Heart right ventricle (tissue), 16 donors: ENCODE data around the gene CEP135. TPM values are rescaled to one million over a fixed set of nuclear protein-coding genes. Genes with fewer than 3 reads are reported as not detected.

Experiments
- ATAC-seq, 8 donors: fragments of 200-7000 bp; cut with Tn5 transposase; one replicate each; pipeline ENCODE4 v1.9.1; 2020; ENCODE audit warnings: mild to moderate bottlenecking in 8 of 8, moderate library complexity in 8 of 8, moderate number of reproducible peaks in 1 of 8
- DNase-seq, 2 donors: peaks; one replicate each; pipeline ENCODE4 v3.0.0-alpha.2; 2020
- H3K27ac ChIP-seq, 10 donors: fragments of 200-600 bp; sonication (generic) in 2 of 10; one replicate each; pipeline versions ENCODE4 v1.5.0 to v1.8.0; 2020 to 2022; ENCODE audit warnings: mild to moderate bottlenecking in 3 of 10
- H3K27me3 ChIP-seq, 7 donors: fragments of 200-600 bp; one replicate each; pipeline ENCODE4 v1.8.0; 2021 to 2022; ENCODE audit warnings: mild to moderate bottlenecking in 2 of 7
- H3K36me3 ChIP-seq, 9 donors: fragments of 200-600 bp; sonication (generic) in 1 of 9; one replicate each; pipeline versions ENCODE4 v1.5.0 to v1.8.0; 2020 to 2022; ENCODE audit warnings: mild to moderate bottlenecking in 2 of 9
- H3K4me1 ChIP-seq, 9 donors: fragments of 200-600 bp; sonication (generic) in 1 of 9; one replicate each; pipeline versions ENCODE4 v1.5.0 to v1.8.0; 2020 to 2022; ENCODE audit warnings: mild to moderate bottlenecking in 4 of 9
- H3K4me3 ChIP-seq, 10 donors: fragments of 200-600 bp; sonication (generic) in 2 of 10; one replicate each; pipeline versions ENCODE4 v1.5.0 to v1.8.0; 2020 to 2022; ENCODE audit warnings: mild to moderate bottlenecking in 7 of 10, moderate library complexity in 2 of 10
- H3K9me3 ChIP-seq, 11 donors: fragments of 200-600 bp in 10 of 11; sonication (generic) in 2 of 11; one replicate each; pipeline versions ENCODE4 v1.5.0 to v1.8.0; 2013 to 2022; ENCODE audit warnings: mild to moderate bottlenecking in 2 of 11, control low read depth in 1 of 11, moderate library complexity in 1 of 11
- WGBS, 2 donors: extraction: QIAGEN DNeasy Blood & Tissue Kit; methylation state at CpG; one replicate each; pipeline ENCODE4 v1.1.7; 2013; ENCODE audit warnings: inconsistent platforms in 1 of 2; 5-methylcytosine and 5-hydroxymethylcytosine counted together
- intact Hi-C, 10 donors: fragments of 100-400 bp; cut with DNase I; formaldehyde crosslinking; loops; one replicate each; pipeline versions ENCODE4 v1.11.1 to v1.14.2; 2022
- polyA plus RNA-seq, 2 donors: library from polyadenylated mRNA; stranded (reverse); fragments of 200-250 nt; gene quantifications; one replicate each; pipeline ENCODE4 v1.2.3, GENCODE V29; 2013
- total RNA-seq, 10 donors: library from RNA; stranded (reverse); fragmentation: NEBNext Ultra II Directional in 3 of 10; extraction: Animal tissue kit (Norgen Biotek cat#: 25700) in 3 of 10; gene quantifications; one replicate each; pipeline versions ENCODE4 v1.2.1 to v1.2.4, GENCODE V29; 2021 to 2023
- TF ChIP-seq, protein P1 (sequence below), 9 donors: fragments of 200-600 bp; sonication (generic) in 2 of 9; IDR thresholded peaks; one replicate each; pipeline versions ENCODE4 v1.5.0 to v1.8.0; 2021 to 2022; ENCODE audit warnings: antibody characterized with exemption in 9 of 9, mild to moderate bottlenecking in 5 of 9, moderate library complexity in 1 of 9
- donor health status: Arrhythmogenic right ventricular cardiomyopathy.
- donor health status: ischemic (EF 13 %, LVEDD 7.1; RV severe dilation, severe dysfunction).
- donor health status: healthy with polysubstance abuse.
- donor health status: DM: no; HTN: yes; CAD: no.
- donor health status: DM: no; HTN: no; CAD: no.
- donor health status: ischemic (EF 25% LVEDD 6.9; RV normal size, moderate dysfunction).
- donor health status: ischemic (EF 25% LVEDD 5.7; RV mildly dilated, moderate dysfunction).
- donor health status: healthy.
- donor health status: DM: yes; HTN: yes; CAD: no.
- donor health status: Ischemic cardiomyopathy.
- donor health status: ischemic (EF 35%, LVEDD 5.7; RV mildly dilated, moderate dysfunction).
- donor health status: nonischemic (EF 11% LVEDD 7.7; RV severe dilation, severe dysfunction).
- donor health status: DM: yes; HTN: yes; CAD: no.
- donor health status: PGD.
- donor health status: ischemic (EF 29% LVEDD 5.4; RV normal size, mild dysfunction).
- donor health status: nonischemic (EF 23%, LVEDD 6.1; RV moderate dilation, normal function).

The CEP135 gene
- total and polyA plus RNA-seq, 12 donors = 0.90 to 4.0 (median 2.4) TPM

DNA sequence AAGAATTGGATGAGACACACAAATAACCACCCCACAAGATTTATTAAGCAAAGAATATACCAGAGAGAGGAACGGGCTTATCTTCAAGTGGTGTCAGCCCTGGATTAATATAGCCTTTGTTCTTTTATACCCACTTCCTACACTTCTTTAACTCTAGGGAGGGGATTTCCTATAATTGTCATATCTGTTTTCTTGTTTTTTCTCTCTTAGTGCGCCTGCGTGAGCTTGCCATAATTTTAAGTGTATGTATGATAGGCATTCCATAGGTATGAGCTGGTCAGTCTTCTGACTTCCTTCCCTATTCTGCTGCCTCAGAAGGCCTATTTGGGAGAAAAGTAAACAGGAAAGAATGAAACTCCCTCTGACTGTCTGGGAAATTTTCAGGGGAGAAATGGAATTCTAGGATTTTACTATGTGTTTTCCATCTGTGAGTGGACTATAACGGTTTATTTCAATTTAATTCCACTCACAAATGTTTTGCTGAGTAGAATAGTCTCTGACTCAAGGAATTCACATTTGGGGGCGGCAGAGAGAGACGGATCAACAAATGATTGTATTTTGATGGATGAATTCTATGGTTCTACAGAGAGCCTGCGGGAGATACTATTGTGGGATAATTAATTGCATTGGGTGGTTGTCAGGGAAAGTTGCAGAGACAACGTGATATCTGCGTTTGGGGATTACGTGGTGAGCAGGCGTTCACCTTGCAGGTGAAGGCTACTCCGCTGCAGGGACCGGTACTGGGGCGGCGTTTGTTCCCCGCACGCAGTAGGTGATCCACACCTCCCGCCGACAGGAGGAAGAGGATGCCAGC lies 626 bp upstream of the CEP135 start:
- H3K4me3 ChIP-seq = peak overlapping the region; percentile 61 to 92 (median 80)
- H3K36me3 ChIP-seq = peaks cover 0 to 11% (median 0%) of the 10 kb centered on the region in 9 donors
- H3K9me3 ChIP-seq = peaks cover 0 to 6% (median 0%) of the 10 kb centered on the region in 11 donors
- H3K27ac ChIP-seq = peak overlapping the region; percentile 78 to 98 (median 93)
- intact Hi-C loops = loop anchor here (1.0 to 10.0 kb wide), 6 partner anchors 41 to 357 kb away; partner anchors contain the start of gene EXOC1 (in 1 of the 10)
- H3K27me3 ChIP-seq = no peaks in the 10 kb centered on the region
- TF ChIP-seq, protein P1, sequence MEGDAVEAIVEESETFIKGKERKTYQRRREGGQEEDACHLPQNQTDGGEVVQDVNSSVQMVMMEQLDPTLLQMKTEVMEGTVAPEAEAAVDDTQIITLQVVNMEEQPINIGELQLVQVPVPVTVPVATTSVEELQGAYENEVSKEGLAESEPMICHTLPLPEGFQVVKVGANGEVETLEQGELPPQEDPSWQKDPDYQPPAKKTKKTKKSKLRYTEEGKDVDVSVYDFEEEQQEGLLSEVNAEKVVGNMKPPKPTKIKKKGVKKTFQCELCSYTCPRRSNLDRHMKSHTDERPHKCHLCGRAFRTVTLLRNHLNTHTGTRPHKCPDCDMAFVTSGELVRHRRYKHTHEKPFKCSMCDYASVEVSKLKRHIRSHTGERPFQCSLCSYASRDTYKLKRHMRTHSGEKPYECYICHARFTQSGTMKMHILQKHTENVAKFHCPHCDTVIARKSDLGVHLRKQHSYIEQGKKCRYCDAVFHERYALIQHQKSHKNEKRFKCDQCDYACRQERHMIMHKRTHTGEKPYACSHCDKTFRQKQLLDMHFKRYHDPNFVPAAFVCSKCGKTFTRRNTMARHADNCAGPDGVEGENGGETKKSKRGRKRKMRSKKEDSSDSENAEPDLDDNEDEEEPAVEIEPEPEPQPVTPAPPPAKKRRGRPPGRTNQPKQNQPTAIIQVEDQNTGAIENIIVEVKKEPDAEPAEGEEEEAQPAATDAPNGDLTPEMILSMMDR (IDR thresholded peaks at IDR 0.05) = no peak
- WGBS, 2 donors = 4 to 5% methylated on average over 18 to 19 of the region's 19 CpGs
- DNase-seq = no peak
- H3K4me1 ChIP-seq = peaks cover 0 to 40% (median 16%) of the 10 kb centered on the region in 9 donors
- peak in 3 of 8 donors; percentile 16 to 23 (median 22) for ATAC-seq

DNA sequence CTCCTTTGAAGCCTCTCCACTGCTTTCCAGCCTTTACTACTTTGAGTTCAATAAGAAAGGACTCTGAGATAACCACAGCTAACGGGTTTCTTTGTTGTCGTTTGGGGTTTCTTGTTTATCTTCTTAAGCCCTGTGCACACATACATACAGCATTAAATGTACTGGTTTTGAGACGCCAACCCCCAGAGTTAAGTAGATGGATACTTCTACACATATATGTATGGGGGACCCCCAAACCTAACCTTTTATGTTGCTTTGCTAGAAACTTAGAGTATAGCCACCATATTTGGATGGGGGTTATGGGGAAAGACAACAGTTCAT lies 697 bp downstream of the CEP135 start:
- H3K27ac ChIP-seq = peak overlapping the region; percentile 78 to 98 (median 93)
- no peak for DNase-seq
- no peak for ATAC-seq
- intact Hi-C loops = loop anchor here in 9 of 10 donors (2.0 to 10.0 kb wide), 4 partner anchors 42 to 355 kb away; no protein-coding TSS in a partner anchor
- peaks cover 0 to 25% (median 0%) of the 10 kb centered on the region in 9 donors for H3K36me3 ChIP-seq
- 2 to 3% methylated on average over 3 of the region's 3 CpGs for WGBS, 2 donors
- H3K27me3 ChIP-seq = no peaks in the 10 kb centered on the region
- TF ChIP-seq, protein P1 (IDR thresholded peaks at IDR 0.05) = no peak
- peaks cover 0 to 40% (median 16%) of the 10 kb centered on the region in 9 donors for H3K4me1 ChIP-seq
- H3K9me3 ChIP-seq = peaks cover 0 to under 1% (median 0%) of the 10 kb centered on the region in 11 donors
- peak overlapping the region; percentile 61 to 92 (median 80) for H3K4me3 ChIP-seq

DNA sequence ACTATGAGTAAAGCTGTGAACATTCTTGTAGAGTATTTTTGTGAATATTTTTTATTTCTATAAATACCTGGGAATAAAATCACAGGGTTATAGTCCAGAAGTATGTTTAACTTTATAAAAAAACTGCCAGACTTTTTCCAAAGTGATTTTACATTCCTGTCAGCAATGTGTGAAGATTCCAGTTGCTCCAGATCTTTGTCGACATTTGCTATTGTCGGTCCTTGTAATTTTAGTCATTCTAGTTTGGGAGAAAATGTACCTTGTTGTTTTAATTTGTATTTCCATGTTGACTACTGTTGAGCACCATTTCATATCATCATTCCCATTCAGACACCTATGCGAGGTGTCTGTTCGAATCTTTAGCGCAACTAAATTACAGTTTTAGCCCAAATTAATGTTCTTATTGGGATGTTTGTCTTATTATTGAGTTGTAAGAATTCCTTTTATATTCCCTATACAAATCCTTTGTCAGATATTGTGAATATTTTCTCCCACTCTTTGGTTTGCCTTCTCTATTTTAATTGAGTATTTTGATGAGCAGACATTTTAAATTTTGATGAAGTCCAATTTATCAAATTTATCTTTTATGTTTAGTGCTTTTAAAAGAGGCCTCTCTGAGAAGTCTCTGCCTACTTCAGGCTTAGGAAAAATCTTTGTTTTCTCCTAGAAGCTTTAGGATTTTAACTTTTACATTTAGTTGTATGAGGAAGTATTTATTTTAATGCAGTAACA lies 2.6 kb downstream of the CEP135 start:
- intact Hi-C loops = no loop called here
- Histone ChIP-seq H3K27me3 (no peaks in the 10 kb centered on the region), H3K4me1 (peaks cover 0 to 40% (median 16%) of the 10 kb centered on the region in 9 donors), H3K36me3 (peaks cover 0 to 44% (median 0%) of the 10 kb centered on the region in 9 donors), H3K4me3 (no peak overlapping the region), H3K27ac (no peak overlapping the region), H3K9me3 (no peaks in the 10 kb centered on the region)
- no peak for ATAC-seq
- no peak for DNase-seq
- TF ChIP-seq, protein P1 (IDR thresholded peaks at IDR 0.05) = no peak
- 99 to 100% methylated on average over 5 of the region's 5 CpGs for WGBS, 2 donors

DNA sequence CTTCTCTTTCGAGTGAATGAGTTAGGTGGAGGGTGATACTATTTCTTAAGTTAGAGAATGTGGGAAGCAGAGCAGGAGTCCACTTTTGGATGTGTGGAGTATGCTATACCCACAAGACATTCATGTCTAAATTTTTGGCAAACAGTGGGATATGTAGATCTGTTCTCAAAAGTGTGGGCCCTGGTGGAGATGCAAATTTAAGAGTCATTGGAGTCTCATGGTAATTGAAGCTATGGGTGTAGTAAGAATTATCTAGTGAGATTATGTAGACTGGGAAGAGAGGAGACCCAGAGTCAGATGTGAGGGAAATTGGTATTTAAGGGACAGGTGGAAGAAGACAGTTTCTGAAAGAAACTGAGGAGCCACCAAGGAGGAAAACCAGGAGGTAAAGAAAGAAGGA lies 7.0 kb downstream of the CEP135 start:
- ATAC-seq (no peak), DNase-seq (no peak)
- peaks cover 0 to 4% (median 0%) of the 10 kb centered on the region in 9 donors for H3K4me1 ChIP-seq
- no peaks in the 10 kb centered on the region for H3K9me3 ChIP-seq
- H3K27me3 ChIP-seq = no peaks in the 10 kb centered on the region
- intact Hi-C loops = no loop called here
- TF ChIP-seq, protein P1 (IDR thresholded peaks at IDR 0.05) = no peak
- no peak overlapping the region for H3K4me3 ChIP-seq
- 88 to 98% methylated on average over 1 of the region's 1 CpG for WGBS, 2 donors
- peaks cover 0 to 86% (median 0%) of the 10 kb centered on the region in 9 donors for H3K36me3 ChIP-seq
- no peak overlapping the region for H3K27ac ChIP-seq
